ENCODE data around the gene FBXW11.

- TF ChIP-seq POLR2AphosphoS5 (IDR thresholded peaks at IDR 0.05; ENCODE audit: low read depth, low read length) = no peak; the same call in 1 of the 2 replicates
- no peak for TF ChIP-seq POLR2A (IDR thresholded peaks at IDR 0.05; ENCODE audit: low read depth, low read length)
Observed at GRCh38 chr5:171989276-171989675, 17.2 kb downstream of the FBXW11 start.

Measured in GM12892 (cell line).